GM21423 (cell line): ENCODE data around the gene FRMD1.

ENCODE experiments used
- ATAC-seq: cut with Tn5 transposase; IDR thresholded peaks from one replicate; pipeline ENCODE4 v1.9.1; 2021; ENCODE audit warnings: mild to moderate bottlenecking, moderate library complexity; ENCODE audit not compliant: unreplicated experiment

Gene FRMD1

GRCh38 chr6:168045706-168046620, 33.0 kb downstream of the FRMD1 start:
- no peak for ATAC-seq

- ATAC-seq, result no peak
Measured at GRCh38 chr6:168045141-168045691, 33.8 kb downstream of the FRMD1 start.

GRCh38 chr6:168044521-168045130, 34.4 kb downstream of the FRMD1 start:
- ATAC-seq, result no peak

GRCh38 chr6:168043848-168044415, 35.1 kb downstream of the FRMD1 start:
- no peak for ATAC-seq

- ATAC-seq, result no peak
Measured at GRCh38 chr6:168043193-168043847, 35.7 kb downstream of the FRMD1 start.

GRCh38 chr6:168042426-168043192, 36.4 kb downstream of the FRMD1 start:
- no peak for ATAC-seq

- ATAC-seq, result no peak
Measured at GRCh38 chr6:168041928-168042327, 37.1 kb downstream of the FRMD1 start.

GRCh38 chr6:168040856-168041496, 38.0 kb downstream of the FRMD1 start:
- ATAC-seq, result no peak

GRCh38 chr6:168039849-168040248, 39.2 kb downstream of the FRMD1 start:
- no peak for ATAC-seq

GRCh38 chr6:168039301-168039700, 39.7 kb downstream of the FRMD1 start:
- ATAC-seq, result no peak

GRCh38 chr6:168038576-168039140, 40.4 kb downstream of the FRMD1 start:
- ATAC-seq, result no peak

- no peak for ATAC-seq
Measured at GRCh38 chr6:168037856-168038255, 41.2 kb downstream of the FRMD1 start.

GRCh38 chr6:168037242-168037641, 41.8 kb downstream of the FRMD1 start:
- no peak for ATAC-seq

- ATAC-seq, result no peak
Measured at GRCh38 chr6:168035661-168036545, 43.1 kb downstream of the FRMD1 start.

GRCh38 chr6:168035098-168035660, 43.8 kb downstream of the FRMD1 start:
- ATAC-seq, result no peak

- no peak for ATAC-seq
Measured at GRCh38 chr6:168034537-168034936, 44.5 kb downstream of the FRMD1 start.

- ATAC-seq, result no peak
Measured at GRCh38 chr6:168033791-168034190, 45.2 kb downstream of the FRMD1 start.
